Psoas muscle (tissue), 8 donors: ENCODE measurements around the gene TMEM150B. TPM values are rescaled to one million over a fixed set of nuclear protein-coding genes. Genes with fewer than 3 reads are reported as not detected.

Source experiments
- ATAC-seq, 4 donors: fragments of 200-7000 bp; cut with Tn5 transposase; one replicate each; pipeline ENCODE4 v1.9.1; 2020; ENCODE audit warnings: moderate library complexity in 3 of 4, mild to moderate bottlenecking in 2 of 4
- DNase-seq, 2 donors: peaks; one replicate each; pipeline ENCODE4 v3.0.0-alpha.2; 2020
- H3K27ac ChIP-seq: fragments of 200-600 bp; one replicate; pipeline ENCODE4 v1.8.0; 2022
- H3K27me3 ChIP-seq, 3 donors: fragments of 200-600 bp in 1 of 3; one replicate each; pipeline versions ENCODE4 v1.6.1 to v1.8.0; 2013 to 2022; ENCODE audit warnings: low read length in 2 of 3, mild to moderate bottlenecking in 2 of 3, moderate library complexity in 1 of 3; ENCODE audit not compliant: insufficient read depth in 3 of 3
- H3K36me3 ChIP-seq, 2 donors: fragments of 200-600 bp in 1 of 2; one replicate each; pipeline versions ENCODE4 v1.6.1 to v1.8.0; 2013 to 2022; ENCODE audit warnings: low read depth in 1 of 2, mild to moderate bottlenecking in 1 of 2, moderate library complexity in 1 of 2; ENCODE audit not compliant: insufficient read depth in 1 of 2
- H3K4me1 ChIP-seq: fragments of 200-600 bp; one replicate; pipeline ENCODE4 v1.8.0; 2022
- H3K4me3 ChIP-seq: fragments of 200-600 bp; one replicate; pipeline ENCODE4 v1.8.0; 2022; ENCODE audit warnings: mild to moderate bottlenecking
- H3K9me3 ChIP-seq: fragments of 200-600 bp; one replicate; pipeline ENCODE4 v1.8.0; 2022
- CTCF ChIP-seq: fragments of 200-600 bp; IDR thresholded peaks from one replicate; pipeline ENCODE4 v1.8.0; 2022; ENCODE audit warnings: antibody characterized with exemption
- WGBS, 3 donors: extraction: QIAGEN DNeasy Blood & Tissue Kit; methylation state at CpG; one replicate each; pipeline versions ENCODE4 v1.1.6 to v1.1.7; 2013; 5-methylcytosine and 5-hydroxymethylcytosine counted together
- intact Hi-C, 2 donors: fragments of 100-400 bp; cut with DNase I; formaldehyde crosslinking; loops; one replicate each; pipeline versions ENCODE4 v1.11.0 to v1.14.2; 2022
- polyA plus RNA-seq, 3 donors: library from polyadenylated mRNA; stranded (reverse); fragments of 200-250 nt; gene quantifications; one replicate each; pipeline ENCODE4 v1.2.3, GENCODE V29; 2013
- total RNA-seq, 4 donors: library from RNA; stranded (reverse); fragmentation: NEBNext Ultra II Directional in 2 of 4; extraction: Animal tissue kit (Norgen Biotek cat#: 25700) in 2 of 4; gene quantifications; one replicate each; pipeline versions ENCODE4 v1.2.1 to v1.2.4, GENCODE V29; 2021 to 2023
- donor health status: healthy with polysubstance abuse.
- donor health status: DM: no; HTN: no; CAD: no; lungs with moderate emphysema.
- donor health status: Bipolar disorder and iron deficiency.
- donor health status: healthy.
- donor health status: DM: yes; HTN: yes; CAD: no.
- donor health status: DM: no; HTN: no; CAD: no.
- donor health status: DM: no; HTN: no; CAD: no.
- donor health status: DM: yes; HTN: yes; CAD: no.

The TMEM150B gene
- total and polyA plus RNA-seq, 7 donors = 0.08 to 1.1 (median 0.38) TPM

GRCh38 chr19:55265723-55266386, 59.3 kb downstream of the TMEM150B start:
- Histone ChIP-seq H3K4me1 (no peaks in the 10 kb centered on the region), H3K9me3 (no peaks in the 10 kb centered on the region), H3K36me3 (peaks cover 3 to 19% of the 10 kb centered on the region in 2 donors), H3K27me3 (no peaks in the 10 kb centered on the region), H3K27ac (no peak overlapping the region), H3K4me3 (no peak overlapping the region)
- TF ChIP-seq CTCF = no peak
- WGBS, 3 donors = 95 to 97% (median 96%) methylated on average over 11 to 12 of the region's 12 CpGs
- ATAC-seq = no peak
- intact Hi-C loops = loop anchor here in 1 of 2 donors (2.0 kb wide), 1 partner anchor 13 kb away; no protein-coding TSS in a partner anchor
- DNase-seq = no peak

- no peaks in the 10 kb centered on the region for H3K9me3 ChIP-seq
- intact Hi-C loops = loop anchor here in 1 of 2 donors (2.0 kb wide), 1 partner anchor 14 kb away; no protein-coding TSS in a partner anchor
- ATAC-seq = no peak
- no peak for DNase-seq
- peaks cover 3 to 17% of the 10 kb centered on the region in 2 donors for H3K36me3 ChIP-seq
- 88 to 94% (median 92%) methylated on average over 16 of the region's 16 CpGs for WGBS, 3 donors
- no peak for TF ChIP-seq CTCF
- H3K4me3 ChIP-seq = no peak overlapping the region
- H3K27me3 ChIP-seq = no peaks in the 10 kb centered on the region
- H3K27ac ChIP-seq = no peak overlapping the region
- H3K4me1 ChIP-seq = peaks cover under 1% of the 10 kb centered on the region
Measured at GRCh38 chr19:55265173-55265572, 60.0 kb downstream of the TMEM150B start.

- H3K36me3 ChIP-seq = peaks cover 0 to 11% of the 10 kb centered on the region in 2 donors
- peaks cover 7% of the 10 kb centered on the region for H3K4me1 ChIP-seq
- TF ChIP-seq CTCF = no peak
- no peak overlapping the region for H3K27ac ChIP-seq
- no peak for ATAC-seq
- H3K4me3 ChIP-seq = no peak overlapping the region
- WGBS, 3 donors = 84 to 86% (median 85%) methylated on average over 5 of the region's 5 CpGs
- no peaks in the 10 kb centered on the region for H3K9me3 ChIP-seq
- H3K27me3 ChIP-seq = no peaks in the 10 kb centered on the region
- intact Hi-C loops = loop anchor here in 1 of 2 donors (2.0 kb wide), 1 partner anchor 14 kb away; no protein-coding TSS in a partner anchor
- DNase-seq = no peak
Measured at GRCh38 chr19:55264531-55264930, 60.6 kb downstream of the TMEM150B start.

Other genes starting within 250 kb of the TMEM150B start
- 1 to 10 TPM in 2 of 4 donors, under 1 TPM in 2; 0.53 to 2.5 (median 0.93) TPM for gene EPS8L1, start 249.5 kb downstream of the TMEM150B start, total RNA-seq
- gene EPS8L1, start 249.5 kb downstream of the TMEM150B start, polyA plus RNA-seq = 1 to 10 TPM in 2 of 3 donors, under 1 TPM in 1; 0.97 to 1.9 (median 1.4) TPM
- gene PPP1R12C, start 207.7 kb downstream of the TMEM150B start, total RNA-seq = 10 to 100 TPM; 20.5 to 35.3 (median 24.8) TPM
- gene PPP1R12C, start 207.7 kb downstream of the TMEM150B start, polyA plus RNA-seq = 10 to 100 TPM; 28.5 to 59.1 (median 44.4) TPM
- gene TNNT1, start 176.1 kb downstream of the TMEM150B start, total RNA-seq = 1,000 to 10,000 TPM; 7,142 to 9,723 (median 8,305) TPM
- gene TNNT1, start 176.1 kb downstream of the TMEM150B start, polyA plus RNA-seq = over 10,000 TPM in 2 of 3 donors, 1,000 to 10,000 TPM in 1; 4,522 to 12,694 (median 10,175) TPM
- 10 to 100 TPM in 1 of 4 donors, 1 to 10 TPM in 3; 5.0 to 16.2 (median 7.4) TPM for gene TNNI3, start 167.6 kb downstream of the TMEM150B start, total RNA-seq
- gene TNNI3, start 167.6 kb downstream of the TMEM150B start, polyA plus RNA-seq = 10 to 100 TPM; 13.4 to 17.4 (median 15.2) TPM
- not detected for gene DNAAF3, start 158.7 kb downstream of the TMEM150B start, total RNA-seq
- under 1 TPM; 0.06 to 0.47 (median 0.34) TPM for gene DNAAF3, start 158.7 kb downstream of the TMEM150B start, polyA plus RNA-seq
- not detected for gene SYT5, start 145.1 kb downstream of the TMEM150B start, total RNA-seq
- gene SYT5, start 145.1 kb downstream of the TMEM150B start, polyA plus RNA-seq = under 1 TPM in 2 of 3 donors, not detected in 1; 0.03 to 0.13 TPM
- under 1 TPM in 3 of 4 donors, not detected in 1; 0.15 to 0.18 (median 0.17) TPM for gene PTPRH, start 115.8 kb downstream of the TMEM150B start, total RNA-seq
- gene PTPRH, start 115.8 kb downstream of the TMEM150B start, polyA plus RNA-seq = under 1 TPM; 0.04 to 0.12 (median 0.05) TPM
- gene TMEM86B, start 96.6 kb downstream of the TMEM150B start, total RNA-seq = 1 to 10 TPM; 2.0 to 2.4 (median 2.3) TPM
- 1 to 10 TPM in 2 of 3 donors, under 1 TPM in 1; 0.68 to 2.1 (median 1.2) TPM for gene TMEM86B, start 96.6 kb downstream of the TMEM150B start, polyA plus RNA-seq
- gene PPP6R1, start 66.3 kb downstream of the TMEM150B start, total RNA-seq = 10 to 100 TPM; 38.1 to 51.8 (median 43.9) TPM
- 10 to 100 TPM; 27.9 to 72.3 (median 50.0) TPM for gene PPP6R1, start 66.3 kb downstream of the TMEM150B start, polyA plus RNA-seq
- gene HSPBP1, start 45.2 kb downstream of the TMEM150B start, total RNA-seq = 10 to 100 TPM; 23.0 to 34.0 (median 28.6) TPM
- gene HSPBP1, start 45.2 kb downstream of the TMEM150B start, polyA plus RNA-seq = 10 to 100 TPM; 41.8 to 98.2 (median 65.6) TPM
- gene BRSK1, start 41.3 kb downstream of the TMEM150B start, total RNA-seq = 1 to 10 TPM in 2 of 4 donors, under 1 TPM in 2; 0.77 to 1.1 (median 0.92) TPM
- gene BRSK1, start 41.3 kb downstream of the TMEM150B start, polyA plus RNA-seq = under 1 TPM; 0.14 to 0.64 (median 0.53) TPM
- gene KMT5C, start 14.5 kb upstream of the TMEM150B start, total RNA-seq = 1 to 10 TPM; 3.9 to 5.7 (median 4.6) TPM
- 1 to 10 TPM; 1.8 to 2.6 (median 2.4) TPM for gene KMT5C, start 14.5 kb upstream of the TMEM150B start, polyA plus RNA-seq
- gene COX6B2, start 29.4 kb upstream of the TMEM150B start, total RNA-seq = not detected
- gene COX6B2, start 29.4 kb upstream of the TMEM150B start, polyA plus RNA-seq = under 1 TPM in 1 of 3 donors, not detected in 2; 0.04 TPM
- gene GARIN5B, start 37.9 kb upstream of the TMEM150B start, total RNA-seq = not detected
- gene GARIN5B, start 37.9 kb upstream of the TMEM150B start, polyA plus RNA-seq = not detected
- gene IL11, start 45.1 kb upstream of the TMEM150B start, total RNA-seq = not detected
- under 1 TPM in 1 of 3 donors, not detected in 2; 0.06 TPM for gene IL11, start 45.1 kb upstream of the TMEM150B start, polyA plus RNA-seq
- gene TMEM190, start 51.5 kb upstream of the TMEM150B start, total RNA-seq = not detected
- not detected for gene TMEM190, start 51.5 kb upstream of the TMEM150B start, polyA plus RNA-seq
- 1 to 10 TPM in 2 of 4 donors, under 1 TPM in 2; 0.28 to 2.9 (median 0.91) TPM for gene TMEM238, start 59.0 kb upstream of the TMEM150B start, total RNA-seq
- gene TMEM238, start 59.0 kb upstream of the TMEM150B start, polyA plus RNA-seq = under 1 TPM in 2 of 3 donors, not detected in 1; 0.10 to 0.17 TPM
- gene RPL28, start 60.6 kb upstream of the TMEM150B start, total RNA-seq = 100 to 1,000 TPM; 548 to 810 (median 665) TPM
- 1,000 to 10,000 TPM in 1 of 3 donors, 100 to 1,000 TPM in 2; 547 to 1,362 (median 786) TPM for gene RPL28, start 60.6 kb upstream of the TMEM150B start, polyA plus RNA-seq
- 10 to 100 TPM; 15.4 to 26.7 (median 21.2) TPM for gene UBE2S, start 82.4 kb upstream of the TMEM150B start, total RNA-seq
- gene UBE2S, start 82.4 kb upstream of the TMEM150B start, polyA plus RNA-seq = 10 to 100 TPM in 2 of 3 donors, 1 to 10 TPM in 1; 5.6 to 22.8 (median 16.6) TPM
- gene SHISA7, start 118.0 kb upstream of the TMEM150B start, total RNA-seq = not detected
- gene SHISA7, start 118.0 kb upstream of the TMEM150B start, polyA plus RNA-seq = under 1 TPM in 1 of 3 donors, not detected in 2; 0.01 TPM
- gene ISOC2, start 136.3 kb upstream of the TMEM150B start, total RNA-seq = 10 to 100 TPM; 32.0 to 78.0 (median 48.1) TPM
- 100 to 1,000 TPM in 2 of 3 donors, 10 to 100 TPM in 1; 78.7 to 177 (median 109) TPM for gene ISOC2, start 136.3 kb upstream of the TMEM150B start, polyA plus RNA-seq
- gene C19orf85, start 139.4 kb upstream of the TMEM150B start, total RNA-seq = not detected
- gene C19orf85, start 139.4 kb upstream of the TMEM150B start, polyA plus RNA-seq = not detected
- gene ZNF628, start 151.3 kb upstream of the TMEM150B start, total RNA-seq = 10 to 100 TPM in 2 of 4 donors, 1 to 10 TPM in 2; 5.9 to 14.3 (median 11.5) TPM
- 10 to 100 TPM; 11.8 to 12.4 (median 12.2) TPM for gene ZNF628, start 151.3 kb upstream of the TMEM150B start, polyA plus RNA-seq
- 1 to 10 TPM; 2.6 to 6.3 (median 4.5) TPM for gene NAT14, start 159.8 kb upstream of the TMEM150B start, total RNA-seq
- gene NAT14, start 159.8 kb upstream of the TMEM150B start, polyA plus RNA-seq = 1 to 10 TPM; 2.0 to 4.2 (median 3.6) TPM
- gene SSC5D, start 163.1 kb upstream of the TMEM150B start, total RNA-seq = 1 to 10 TPM; 1.2 to 4.6 (median 1.9) TPM
- gene SSC5D, start 163.1 kb upstream of the TMEM150B start, polyA plus RNA-seq = under 1 TPM; 0.11 to 0.35 (median 0.16) TPM
- 10 to 100 TPM in 1 of 4 donors, 1 to 10 TPM in 2, under 1 TPM in 1; 0.59 to 13.4 (median 3.7) TPM for gene SBK2, start 211.8 kb upstream of the TMEM150B start, total RNA-seq
- gene SBK2, start 211.8 kb upstream of the TMEM150B start, polyA plus RNA-seq = 1 to 10 TPM in 1 of 3 donors, under 1 TPM in 2; 0.14 to 1.1 (median 0.91) TPM
- 10 to 100 TPM in 2 of 4 donors, 1 to 10 TPM in 1, under 1 TPM in 1; 0.79 to 30.8 (median 7.6) TPM for gene SBK3, start 220.2 kb upstream of the TMEM150B start, total RNA-seq
- 10 to 100 TPM in 1 of 3 donors, 1 to 10 TPM in 2; 5.4 to 10.6 (median 7.9) TPM for gene SBK3, start 220.2 kb upstream of the TMEM150B start, polyA plus RNA-seq